A673 (cell line): Measurements from ENCODE around the gene ARHGEF4.

ENCODE experiments used
- CTCF ChIP-seq: fragments of 300-800, 200-600 bp; sonication (generic); conservative IDR thresholded peaks from 2 replicates; pipeline ENCODE4 v1.5.1; 2017; ENCODE audit warnings: low read depth, mild to moderate bottlenecking, antibody characterized with exemption, low read length, moderate library complexity, mixed read lengths
- EZH2 ChIP-seq: fragments of 200-600 bp; sonication (generic); IDR thresholded peaks from 2 replicates; pipeline ENCODE4 v1.6.1; 2017; ENCODE audit warnings: borderline replicate concordance, low read depth, mild to moderate bottlenecking, mixed read lengths, antibody characterized with exemption, low read length; ENCODE audit not compliant: poor library complexity, severe bottlenecking

- TF ChIP-seq CTCF (no peak), EZH2 (no peak)
These were observed 50.9 kb downstream of the ARHGEF4 start for GRCh38 chr2:130887643-130888042.
